ENCODE results near the gene CGNL1. TPM values are rescaled to one million over a fixed set of nuclear protein-coding genes. Genes with fewer than 3 reads are reported as not detected.

Gene CGNL1
- total RNA-seq, 2 experiments from 2014 or later: not detected

- Mint-ChIP-seq H3K9me3 (ENCODE audit: insufficient read depth) (no peaks in the 10 kb centered on the region), H3K27me3 (ENCODE audit: low read depth) (peaks cover 3% of the 10 kb centered on the region), H3K36me3 (ENCODE audit: low read depth) (no peaks in the 10 kb centered on the region), H3K4me3 (no peak overlapping the region), H3K4me1 (ENCODE audit: low read depth) (no peaks in the 10 kb centered on the region), H3K27ac (no peak overlapping the region)
- DNase-seq (no peak), ATAC-seq (no peak)
- ChIA-PET POLR2A (no interaction called here), CTCF (no interaction called here)
These were observed 13.7 kb downstream of the CGNL1 start for GRCh38 chr15:57389991-57390390.

GRCh38 chr15:57390583-57390982 is 14.3 kb downstream of the CGNL1 start:
- POLR2A ChIA-PET: no interaction called here
- CTCF ChIA-PET: no interaction called here
- Mint-ChIP-seq H3K4me3 (no peak overlapping the region), H3K9me3 (ENCODE audit: insufficient read depth) (no peaks in the 10 kb centered on the region), H3K4me1 (ENCODE audit: low read depth) (no peaks in the 10 kb centered on the region), H3K27ac (no peak overlapping the region), H3K27me3 (ENCODE audit: low read depth) (peaks cover 3% of the 10 kb centered on the region), H3K36me3 (ENCODE audit: low read depth) (no peaks in the 10 kb centered on the region)
- ATAC-seq (no peak), DNase-seq (no peak)

- Mint-ChIP-seq H3K27ac (no peak overlapping the region), H3K4me1 (ENCODE audit: low read depth) (no peaks in the 10 kb centered on the region), H3K9me3 (ENCODE audit: insufficient read depth) (no peaks in the 10 kb centered on the region), H3K36me3 (ENCODE audit: low read depth) (no peaks in the 10 kb centered on the region), H3K27me3 (ENCODE audit: low read depth) (peaks cover 3% of the 10 kb centered on the region), H3K4me3 (no peak overlapping the region)
- ChIA-PET CTCF (no interaction called here), POLR2A (no interaction called here)
- no peak for ATAC-seq
- no peak for DNase-seq
These were observed 15.2 kb downstream of the CGNL1 start for GRCh38 chr15:57391537-57391936.

GRCh38 chr15:57393061-57393460 is 16.8 kb downstream of the CGNL1 start:
- no peaks in the 10 kb centered on the region for H3K36me3 Mint-ChIP-seq (ENCODE audit: low read depth)
- no peaks in the 10 kb centered on the region for H3K4me1 Mint-ChIP-seq (ENCODE audit: low read depth)
- no peak for DNase-seq
- ATAC-seq: no peak
- peaks cover 3% of the 10 kb centered on the region for H3K27me3 Mint-ChIP-seq (ENCODE audit: low read depth)
- POLR2A ChIA-PET: no interaction called here
- CTCF ChIA-PET: no interaction called here
- H3K4me3 Mint-ChIP-seq: no peak overlapping the region
- no peaks in the 10 kb centered on the region for H3K9me3 Mint-ChIP-seq (ENCODE audit: insufficient read depth)
- H3K27ac Mint-ChIP-seq: no peak overlapping the region

- ATAC-seq (no peak), DNase-seq (no peak)
- H3K9me3 Mint-ChIP-seq (ENCODE audit: insufficient read depth): no peaks in the 10 kb centered on the region
- H3K4me1 Mint-ChIP-seq (ENCODE audit: low read depth): no peaks in the 10 kb centered on the region
- POLR2A ChIA-PET: no interaction called here
- H3K27me3 Mint-ChIP-seq (ENCODE audit: low read depth): no peaks in the 10 kb centered on the region
- CTCF ChIA-PET: no interaction called here
- H3K4me3 Mint-ChIP-seq: no peak overlapping the region
- no peaks in the 10 kb centered on the region for H3K36me3 Mint-ChIP-seq (ENCODE audit: low read depth)
- H3K27ac Mint-ChIP-seq: no peak overlapping the region
These were observed 19.0 kb downstream of the CGNL1 start for GRCh38 chr15:57395292-57395691.

- peaks cover 3% of the 10 kb centered on the region for H3K27me3 Mint-ChIP-seq (ENCODE audit: low read depth)
- H3K36me3 Mint-ChIP-seq (ENCODE audit: low read depth): no peaks in the 10 kb centered on the region
- no peaks in the 10 kb centered on the region for H3K9me3 Mint-ChIP-seq (ENCODE audit: insufficient read depth)
- POLR2A ChIA-PET: no interaction called here
- CTCF ChIA-PET: no interaction called here
- H3K4me1 Mint-ChIP-seq (ENCODE audit: low read depth): no peaks in the 10 kb centered on the region
- H3K4me3 Mint-ChIP-seq: no peak overlapping the region
- no peak overlapping the region for H3K27ac Mint-ChIP-seq
- DNase-seq: no peak
- ATAC-seq: no peak
These were observed 22.0 kb downstream of the CGNL1 start for GRCh38 chr15:57398336-57398735.

GRCh38 chr15:57401546-57401945 is 25.2 kb downstream of the CGNL1 start:
- no peaks in the 10 kb centered on the region for H3K4me1 Mint-ChIP-seq (ENCODE audit: low read depth)
- CTCF ChIA-PET: interaction anchor here (0.6 kb wide), 1 partner anchor 349 kb away, joined by 4 read pairs; no protein-coding TSS in a partner anchor
- DNase-seq (no peak), ATAC-seq (no peak)
- no peak overlapping the region for H3K4me3 Mint-ChIP-seq
- POLR2A ChIA-PET: interaction anchor here (0.6 kb wide), 1 partner anchor 11 kb away, joined by 3 read pairs; no protein-coding TSS in a partner anchor
- H3K9me3 Mint-ChIP-seq (ENCODE audit: insufficient read depth): no peaks in the 10 kb centered on the region
- H3K36me3 Mint-ChIP-seq (ENCODE audit: low read depth): no peaks in the 10 kb centered on the region
- peaks cover 3% of the 10 kb centered on the region for H3K27me3 Mint-ChIP-seq (ENCODE audit: low read depth)
- H3K27ac Mint-ChIP-seq: no peak overlapping the region

GRCh38 chr15:57403017-57403416 is 26.7 kb downstream of the CGNL1 start:
- Mint-ChIP-seq H3K27ac (no peak overlapping the region), H3K36me3 (ENCODE audit: low read depth) (no peaks in the 10 kb centered on the region), H3K9me3 (ENCODE audit: insufficient read depth) (no peaks in the 10 kb centered on the region), H3K27me3 (ENCODE audit: low read depth) (peaks cover 3% of the 10 kb centered on the region), H3K4me1 (ENCODE audit: low read depth) (no peaks in the 10 kb centered on the region), H3K4me3 (no peak overlapping the region)
- ChIA-PET CTCF (no interaction called here), POLR2A (no interaction called here)
- ATAC-seq (no peak), DNase-seq (no peak)

- DNase-seq (no peak), ATAC-seq (no peak)
- ChIA-PET CTCF (no interaction called here), POLR2A (no interaction called here)
- H3K4me1 Mint-ChIP-seq (ENCODE audit: low read depth): no peaks in the 10 kb centered on the region
- H3K27me3 Mint-ChIP-seq (ENCODE audit: low read depth): peaks cover 3% of the 10 kb centered on the region
- no peak overlapping the region for H3K4me3 Mint-ChIP-seq
- H3K27ac Mint-ChIP-seq: no peak overlapping the region
- H3K36me3 Mint-ChIP-seq (ENCODE audit: low read depth): no peaks in the 10 kb centered on the region
- no peaks in the 10 kb centered on the region for H3K9me3 Mint-ChIP-seq (ENCODE audit: insufficient read depth)
These were observed 27.4 kb downstream of the CGNL1 start for GRCh38 chr15:57403566-57404325.

GRCh38 chr15:57405133-57405532 is 28.8 kb downstream of the CGNL1 start:
- no peaks in the 10 kb centered on the region for H3K9me3 Mint-ChIP-seq (ENCODE audit: insufficient read depth)
- no peak for DNase-seq
- ChIA-PET POLR2A (no interaction called here), CTCF (no interaction called here)
- H3K4me3 Mint-ChIP-seq: no peak overlapping the region
- no peaks in the 10 kb centered on the region for H3K36me3 Mint-ChIP-seq (ENCODE audit: low read depth)
- no peak overlapping the region for H3K27ac Mint-ChIP-seq
- no peak for ATAC-seq
- H3K4me1 Mint-ChIP-seq (ENCODE audit: low read depth): no peaks in the 10 kb centered on the region
- H3K27me3 Mint-ChIP-seq (ENCODE audit: low read depth): peaks cover 5% of the 10 kb centered on the region

- CTCF ChIA-PET: no interaction called here
- Mint-ChIP-seq H3K36me3 (ENCODE audit: low read depth) (no peaks in the 10 kb centered on the region), H3K27ac (no peak overlapping the region)
These were observed 29.9 kb downstream of the CGNL1 start for GRCh38 chr15:57406062-57406772.

GRCh38 chr15:57410373-57410772 is 34.1 kb downstream of the CGNL1 start:
- peaks cover 4% of the 10 kb centered on the region for H3K27me3 Mint-ChIP-seq (ENCODE audit: low read depth)
- DNase-seq: no peak
- H3K27ac Mint-ChIP-seq: no peak overlapping the region
- H3K36me3 Mint-ChIP-seq (ENCODE audit: low read depth): no peaks in the 10 kb centered on the region
- ChIA-PET CTCF (no interaction called here), POLR2A (interaction anchor here (0.6 kb wide), 1 partner anchor 177 kb away, joined by 3 read pairs; no protein-coding TSS in a partner anchor)
- no peak for ATAC-seq
- H3K4me3 Mint-ChIP-seq: no peak overlapping the region
- H3K9me3 Mint-ChIP-seq (ENCODE audit: insufficient read depth): no peaks in the 10 kb centered on the region
- H3K4me1 Mint-ChIP-seq (ENCODE audit: low read depth): no peaks in the 10 kb centered on the region

More at GRCh38 chr15:57406062-57406772, 29.9 kb downstream of the CGNL1 start:
- Mint-ChIP-seq H3K9me3 (ENCODE audit: insufficient read depth) (no peaks in the 10 kb centered on the region), H3K4me1 (ENCODE audit: low read depth) (no peaks in the 10 kb centered on the region), H3K27me3 (ENCODE audit: low read depth) (peaks cover 5% of the 10 kb centered on the region), H3K4me3 (no peak overlapping the region)
- POLR2A ChIA-PET: no interaction called here
- DNase-seq: no peak
- no peak for ATAC-seq

Measured in activated CD8-positive, alpha-beta T cell treated with anti-CD3 and anti-CD28 coated beads, Interleukin-2, amount 10 ng/mL, durations not matched to agents 7 days and 5 days (primary cell).